Activated CD4-positive, alpha-beta memory T cell treated with anti-CD3 and anti-CD28 coated beads for 36 hours (primary cell): ENCODE results near the gene PPP6R2. TPM values are rescaled to one million over a fixed set of nuclear protein-coding genes. Genes with fewer than 3 reads are reported as not detected.

Experiments used
- CTCF ChIA-PET: fragments of 350-600 bp; sonication (Branson Sonifier 250); formaldehyde crosslinking; loops from one replicate; lab custom pipeline; 2021; ENCODE audit warnings: antibody characterized with exemption, inconsistent platforms; lab: Charles Lee
- POLR2A ChIA-PET: fragments of 350-600 bp; sonication (Branson Sonifier 250); formaldehyde crosslinking; loops from one replicate; lab custom pipeline; 2021; ENCODE audit warnings: antibody characterized with exemption; lab: Charles Lee
- DNase-seq: peaks from one replicate; pipeline ENCODE4 v3.0.0-alpha.2; 2020
- H3K27ac Mint-ChIP-seq: one replicate; pipeline ENCODE4 v1.8.0; 2021; ENCODE audit warnings: mixed read lengths
- H3K27me3 Mint-ChIP-seq: one replicate; pipeline ENCODE4 v1.8.0; 2021; ENCODE audit warnings: mixed read lengths
- H3K36me3 Mint-ChIP-seq: one replicate; pipeline ENCODE4 v1.8.0; 2021; ENCODE audit warnings: mixed read lengths
- H3K4me1 Mint-ChIP-seq: one replicate; pipeline ENCODE4 v1.8.0; 2021; ENCODE audit warnings: low read depth, mixed read lengths
- H3K4me3 Mint-ChIP-seq: one replicate; pipeline ENCODE4 v1.8.0; 2021; ENCODE audit warnings: mild to moderate bottlenecking, mixed read lengths
- H3K9me3 Mint-ChIP-seq: one replicate; pipeline ENCODE4 v1.8.0; 2021; ENCODE audit warnings: mixed read lengths
- intact Hi-C: fragments of 100-400 bp; cut with micrococcal nuclease; formaldehyde crosslinking; loops from one replicate; pipeline ENCODE4 v1.15.1; 2023
- total RNA-seq, 2 experiments: library from RNA; stranded (reverse); gene quantifications; one replicate each; pipeline ENCODE4 v1.2.3, GENCODE V29; 2021

PPP6R2 gene
- total RNA-seq, 2 experiments from 2014 or later = 41.2 to 41.7 TPM

GRCh38 chr22:50339945-50340879 lies 2.9 kb upstream of the PPP6R2 start:
- no peaks in the 10 kb centered on the region for H3K27me3 Mint-ChIP-seq

GRCh38 chr22:50341977-50342650 lies 1.0 kb upstream of the PPP6R2 start:
- Mint-ChIP-seq H3K4me1 (peaks cover 10% of the 10 kb centered on the region), H3K27me3 (no peaks in the 10 kb centered on the region), H3K4me3 (peak overlapping the region; percentile 72), H3K27ac (peak overlapping the region; percentile 83), H3K9me3 (no peaks in the 10 kb centered on the region), H3K36me3 (no peaks in the 10 kb centered on the region)
- ChIA-PET POLR2A (interaction anchor here (0.6 to 1.4 kb wide), 4 partner anchors 10 to 156 kb away, joined by 3 to 5 read pairs (median 4); partner anchors contain the start of genes HDAC10 and TUBGCP6), CTCF (interaction anchor here (0.6 to 2.7 kb wide), 21 partner anchors 9 to 354 kb away, joined by 3 to 34 read pairs (median 4); partner anchors contain the start of genes DENND6B, HDAC10, MAPK12 and TUBGCP6)
- intact Hi-C loops = loop anchor here (1.0 to 5.0 kb wide), 6 partner anchors 13 to 279 kb away; partner anchors contain the start of genes MAPK11 and TUBGCP6
- peak; percentile 92 for DNase-seq

More at GRCh38 chr22:50339945-50340879, 2.9 kb upstream of the PPP6R2 start:
- peak; percentile 31 for DNase-seq
- Mint-ChIP-seq H3K4me3 (no peak overlapping the region), H3K4me1 (peaks cover 10% of the 10 kb centered on the region), H3K9me3 (no peaks in the 10 kb centered on the region), H3K27ac (no peak overlapping the region), H3K36me3 (no peaks in the 10 kb centered on the region)
- ChIA-PET CTCF (interaction anchor here (1.0 to 2.7 kb wide), 6 partner anchors 13 to 129 kb away, joined by 4 to 34 read pairs (median 16); partner anchors contain the start of genes DENND6B, HDAC10 and TUBGCP6), POLR2A (no interaction called here)
- intact Hi-C loops = loop anchor here (5.0 kb wide), 1 partner anchor 132 kb away; no protein-coding TSS in a partner anchor

- H3K4me3 Mint-ChIP-seq = peak overlapping the region; percentile 51
- ChIA-PET POLR2A (no interaction called here), CTCF (interaction anchor here (1.0 kb wide), 1 partner anchor 67 kb away, joined by 3 read pairs; no protein-coding TSS in a partner anchor)
- peaks cover 10% of the 10 kb centered on the region for H3K4me1 Mint-ChIP-seq
- H3K36me3 Mint-ChIP-seq = no peaks in the 10 kb centered on the region
- no peaks in the 10 kb centered on the region for H3K9me3 Mint-ChIP-seq
- no peaks in the 10 kb centered on the region for H3K27me3 Mint-ChIP-seq
- no peak overlapping the region for H3K27ac Mint-ChIP-seq
- DNase-seq = no peak
- intact Hi-C loops = loop anchor here (2.0 to 5.0 kb wide), 4 partner anchors 15 to 277 kb away; partner anchors contain the start of gene TUBGCP6
Observed at GRCh38 chr22:50343541-50343935, 411 bp downstream of the PPP6R2 start.

- Mint-ChIP-seq H3K9me3 (no peaks in the 10 kb centered on the region), H3K4me1 (peaks cover 6% of the 10 kb centered on the region), H3K27ac (no peak overlapping the region), H3K27me3 (no peaks in the 10 kb centered on the region), H3K4me3 (no peak overlapping the region), H3K36me3 (no peaks in the 10 kb centered on the region)
- ChIA-PET POLR2A (no interaction called here), CTCF (no interaction called here)
- no peak for DNase-seq
- intact Hi-C loops = no loop called here
Observed at GRCh38 chr22:50346470-50346869, 3.3 kb downstream of the PPP6R2 start.

- DNase-seq = no peak
- CTCF ChIA-PET = no interaction called here
- Mint-ChIP-seq H3K27ac (no peak overlapping the region), H3K4me1 (peaks cover 3% of the 10 kb centered on the region), H3K4me3 (no peak overlapping the region), H3K36me3 (no peaks in the 10 kb centered on the region), H3K9me3 (no peaks in the 10 kb centered on the region), H3K27me3 (no peaks in the 10 kb centered on the region)
- intact Hi-C loops = no loop called here
- POLR2A ChIA-PET = no interaction called here
Observed at GRCh38 chr22:50347157-50347556, 4.0 kb downstream of the PPP6R2 start.

- H3K36me3 Mint-ChIP-seq = no peaks in the 10 kb centered on the region
- ChIA-PET POLR2A (no interaction called here), CTCF (interaction anchor here (0.5 kb wide), 2 partner anchors 72 to 151 kb away, joined by 3 read pairs; no protein-coding TSS in a partner anchor)
- no peaks in the 10 kb centered on the region for H3K27me3 Mint-ChIP-seq
- DNase-seq = no peak
- intact Hi-C loops = no loop called here
- H3K4me3 Mint-ChIP-seq = no peak overlapping the region
- peaks cover under 1% of the 10 kb centered on the region for H3K4me1 Mint-ChIP-seq
- H3K27ac Mint-ChIP-seq = no peak overlapping the region
- H3K9me3 Mint-ChIP-seq = no peaks in the 10 kb centered on the region
Observed at GRCh38 chr22:50348058-50348457, 4.9 kb downstream of the PPP6R2 start.

- H3K36me3 Mint-ChIP-seq = peaks cover 11% of the 10 kb centered on the region
- no peaks in the 10 kb centered on the region for H3K9me3 Mint-ChIP-seq
- intact Hi-C loops = no loop called here
- no peak overlapping the region for H3K4me3 Mint-ChIP-seq
- CTCF ChIA-PET = interaction anchor here (0.6 kb wide), 1 partner anchor 149 kb away, joined by 4 read pairs; no protein-coding TSS in a partner anchor
- H3K4me1 Mint-ChIP-seq = peaks cover 15% of the 10 kb centered on the region
- no peak for DNase-seq
- H3K27me3 Mint-ChIP-seq = no peaks in the 10 kb centered on the region
- POLR2A ChIA-PET = no interaction called here
- no peak overlapping the region for H3K27ac Mint-ChIP-seq
Observed at GRCh38 chr22:50356186-50356585, 13.1 kb downstream of the PPP6R2 start.

- CTCF ChIA-PET = interaction anchor here (1.0 kb wide), 1 partner anchor 15 kb away, joined by 3 read pairs; no protein-coding TSS in a partner anchor
- Mint-ChIP-seq H3K36me3 (peaks cover 11% of the 10 kb centered on the region), H3K9me3 (no peaks in the 10 kb centered on the region), H3K27me3 (no peaks in the 10 kb centered on the region), H3K4me3 (no peak overlapping the region), H3K4me1 (peaks cover 24% of the 10 kb centered on the region), H3K27ac (no peak overlapping the region)
- no peak for DNase-seq
- intact Hi-C loops = no loop called here
- POLR2A ChIA-PET = interaction anchor here (0.6 to 1.0 kb wide), 2 partner anchors 72 to 166 kb away, joined by 4 read pairs; no protein-coding TSS in a partner anchor
Observed at GRCh38 chr22:50357222-50357621, 14.1 kb downstream of the PPP6R2 start.

GRCh38 chr22:50357756-50358155 lies 14.6 kb downstream of the PPP6R2 start:
- intact Hi-C loops = no loop called here
- Mint-ChIP-seq H3K27ac (no peak overlapping the region), H3K36me3 (peaks cover 11% of the 10 kb centered on the region), H3K4me3 (no peak overlapping the region), H3K27me3 (no peaks in the 10 kb centered on the region), H3K4me1 (peaks cover 27% of the 10 kb centered on the region), H3K9me3 (no peaks in the 10 kb centered on the region)
- ChIA-PET POLR2A (interaction anchor here (1.0 kb wide), 1 partner anchor 166 kb away, joined by 4 read pairs; no protein-coding TSS in a partner anchor), CTCF (interaction anchor here (1.0 kb wide), 1 partner anchor 15 kb away, joined by 3 read pairs; no protein-coding TSS in a partner anchor)
- no peak for DNase-seq

GRCh38 chr22:50360578-50360977 lies 17.5 kb downstream of the PPP6R2 start:
- Mint-ChIP-seq H3K4me1 (peaks cover 31% of the 10 kb centered on the region), H3K4me3 (no peak overlapping the region), H3K27ac (no peak overlapping the region), H3K27me3 (no peaks in the 10 kb centered on the region), H3K36me3 (peaks cover 11% of the 10 kb centered on the region), H3K9me3 (no peaks in the 10 kb centered on the region)
- intact Hi-C loops = no loop called here
- no peak for DNase-seq
- POLR2A ChIA-PET = interaction anchor here (1.1 kb wide), 1 partner anchor 260 kb away, joined by 3 read pairs; no protein-coding TSS in a partner anchor
- CTCF ChIA-PET = interaction anchor here (1.0 to 1.8 kb wide), 2 partner anchors 138 to 246 kb away, joined by 3 to 4 read pairs; no protein-coding TSS in a partner anchor

GRCh38 chr22:50361222-50361621 lies 18.1 kb downstream of the PPP6R2 start:
- Mint-ChIP-seq H3K27me3 (no peaks in the 10 kb centered on the region), H3K9me3 (no peaks in the 10 kb centered on the region), H3K4me1 (peaks cover 33% of the 10 kb centered on the region), H3K36me3 (peaks cover 11% of the 10 kb centered on the region), H3K27ac (peak overlapping the region; percentile 36), H3K4me3 (no peak overlapping the region)
- intact Hi-C loops = no loop called here
- DNase-seq = no peak
- ChIA-PET CTCF (interaction anchor here (0.6 to 1.0 kb wide), 2 partner anchors 245 to 299 kb away, joined by 3 read pairs; no protein-coding TSS in a partner anchor), POLR2A (interaction anchor here (0.9 kb wide), 1 partner anchor 14 kb away, joined by 3 read pairs; no protein-coding TSS in a partner anchor)
